WTC11 (cell line): Measurements from ENCODE around the gene BICDL1.

ENCODE experiments used
- ATF3 ChIP-seq: sonication (generic); formaldehyde crosslinking; conservative IDR thresholded peaks from 2 replicates; pipeline ENCODE4 v1.8.1; 2022; ENCODE audit warnings: mild to moderate bottlenecking, missing genetic modification reagents
- CTCF ChIP-seq: fragments of 200-600 bp; IDR thresholded peaks from 2 replicates; pipeline ENCODE4 v1.8.0; 2022; ENCODE audit warnings: antibody characterized with exemption
- ESRRA ChIP-seq: sonication (generic); formaldehyde crosslinking; IDR thresholded peaks from 2 replicates; pipeline ENCODE4 v1.8.1; 2022; ENCODE audit warnings: mild to moderate bottlenecking, missing genetic modification reagents, borderline replicate concordance
- NR3C1 ChIP-seq: sonication (generic); formaldehyde crosslinking; conservative IDR thresholded peaks from 2 replicates; pipeline ENCODE4 v1.8.1; 2023; ENCODE audit warnings: low read depth, mild to moderate bottlenecking, missing genetic modification reagents
- PREB ChIP-seq: sonication (generic); formaldehyde crosslinking; IDR thresholded peaks from 2 replicates; pipeline ENCODE4 v1.8.1; 2022; ENCODE audit warnings: mild to moderate bottlenecking, missing genetic modification reagents, moderate library complexity, borderline replicate concordance
- SP1 ChIP-seq: sonication (generic); formaldehyde crosslinking; conservative IDR thresholded peaks from 2 replicates; pipeline ENCODE4 v1.8.1; 2022; ENCODE audit warnings: missing genetic modification reagents
- ZNF263 ChIP-seq: sonication (generic); formaldehyde crosslinking; IDR thresholded peaks from 2 replicates; pipeline ENCODE4 v1.8.1; 2022; ENCODE audit warnings: low read depth, mild to moderate bottlenecking, moderate library complexity, missing genetic modification reagents
- ZNF512 ChIP-seq: sonication (generic); formaldehyde crosslinking; IDR thresholded peaks from 2 replicates; pipeline ENCODE4 v1.8.1; 2022; ENCODE audit warnings: missing genetic modification reagents, borderline replicate concordance
- TF ChIP-seq, protein P1 (sequence below): sonication (generic); formaldehyde crosslinking; IDR thresholded peaks from 2 replicates; pipeline ENCODE4 v1.8.0; 2022; ENCODE audit warnings: mild to moderate bottlenecking, missing genetic modification reagents

- TF ChIP-seq CTCF (no peak), SP1 (no peak), ZNF263 (CRISPR knock-in tag) (no peak), NR3C1 (CRISPR knock-in tag) (no peak), PREB (CRISPR knock-in tag) (no peak), ESRRA (CRISPR knock-in tag) (no peak), ATF3 (CRISPR knock-in tag) (no peak), ZNF512 (no peak)
- TF ChIP-seq, protein P1, sequence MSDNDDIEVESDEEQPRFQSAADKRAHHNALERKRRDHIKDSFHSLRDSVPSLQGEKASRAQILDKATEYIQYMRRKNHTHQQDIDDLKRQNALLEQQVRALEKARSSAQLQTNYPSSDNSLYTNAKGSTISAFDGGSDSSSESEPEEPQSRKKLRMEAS (CRISPR knock-in tag): no peak
Measured at GRCh38 chr12:120067084-120067869, 78.2 kb downstream of the BICDL1 start.
